PC-3 (cell line): ENCODE measurements around the gene CCDC174. TPM values are rescaled to one million over a fixed set of nuclear protein-coding genes. Genes with fewer than 3 reads are reported as not detected.

ENCODE experiments used
- ATAC-seq: fragments of 200-7000 bp; cut with Tn5 transposase; 2 replicates; pipeline ENCODE4 v1.9.1; 2020; ENCODE audit warnings: mild to moderate bottlenecking, moderate library complexity
- BruUV-seq: library from RNA; stranded (reverse); fragments of 400-500 nt; replicated peaks from 2 replicates; lab custom pipeline; 2021; lab: Mats Ljungman, UMichigan
- CTCF ChIA-PET: fragments of 300-600 bp; sonication (Branson Sonifier 250); formaldehyde crosslinking; loops from one replicate; lab custom pipeline; 2022; ENCODE audit warnings: antibody characterized with exemption; lab: Charles Lee
- POLR2A ChIA-PET: fragments of 300-600 bp; sonication (Branson Sonifier 250); formaldehyde crosslinking; loops from one replicate; lab custom pipeline; 2022; ENCODE audit warnings: antibody characterized with exemption; ENCODE audit not compliant: unreplicated experiment; lab: Charles Lee
- DNase-seq: peaks from one replicate; pipeline ENCODE4 v3.0.0-alpha.2; 2015
- H2AFZ ChIP-seq: fragments of 300-600 bp; sonication (generic); 2 replicates; pipeline ENCODE4 v1.6.0; 2016; ENCODE audit warnings: antibody characterized with exemption, low read length
- H3F3A ChIP-seq: fragments of 300-600 bp; sonication (generic); one replicate; pipeline ENCODE4 v1.6.0; 2017; ENCODE audit warnings: antibody characterized with exemption, low read length, control low read depth, mild to moderate bottlenecking; ENCODE audit not compliant: unreplicated experiment
- H3K27ac ChIP-seq: fragments of 300-600 bp; sonication (generic); 2 replicates; pipeline ENCODE4 v1.5.1; 2016; ENCODE audit warnings: mild to moderate bottlenecking, low read length
- H3K27me3 ChIP-seq: fragments of 300-600 bp; sonication (generic); 2 replicates; pipeline ENCODE4 v1.6.1; 2016; ENCODE audit warnings: low read length, mixed read lengths
- H3K36me3 ChIP-seq: fragments of 300-600 bp; sonication (generic); 2 replicates; pipeline ENCODE4 v1.6.1; 2016; ENCODE audit warnings: low read depth, mixed run types, low read length, mixed read lengths
- H3K4me1 ChIP-seq: fragments of 300-600 bp; sonication (generic); 2 replicates; pipeline ENCODE4 v1.5.1; 2016; ENCODE audit warnings: low read length; ENCODE audit not compliant: insufficient read depth
- H3K4me2 ChIP-seq: fragments of 300-600 bp; sonication (generic); 2 replicates; pipeline ENCODE4 v1.6.0; 2016; ENCODE audit warnings: low read length
- H3K4me3 ChIP-seq: fragments of 300-600 bp; sonication (generic); 2 replicates; pipeline ENCODE4 v1.5.1; 2016; ENCODE audit warnings: mild to moderate bottlenecking, low read length, mixed read lengths
- H3K79me2 ChIP-seq: fragments of 300-600 bp; sonication (generic); 2 replicates; pipeline ENCODE4 v1.6.1; 2017; ENCODE audit warnings: low read length, mixed read lengths
- H3K9ac ChIP-seq: fragments of 300-600 bp; sonication (generic); 2 replicates; pipeline ENCODE4 v1.6.0; 2016; ENCODE audit warnings: mild to moderate bottlenecking, low read length
- H3K9me2 ChIP-seq: fragments of 300-600 bp; sonication (generic); replicated peaks from 2 replicates; pipeline ENCODE4 v1.6.1; 2016; ENCODE audit warnings: mixed run types, low read length, mixed read lengths
- H3K9me3 ChIP-seq: fragments of 300-600 bp; sonication (generic); 2 replicates; pipeline ENCODE4 v1.6.1; 2016; ENCODE audit warnings: low read length, mixed read lengths
- H4K20me1 ChIP-seq: fragments of 300-600 bp; sonication (generic); 2 replicates; pipeline ENCODE4 v1.6.1; 2016; ENCODE audit warnings: low read length, mixed read lengths
- CTCF ChIP-seq: fragments of 300-600 bp; sonication (generic); conservative IDR thresholded peaks from 2 replicates; pipeline ENCODE4 v1.5.1; 2017; ENCODE audit warnings: antibody characterized with exemption, low read depth, mild to moderate bottlenecking, low read length
- EZH2 ChIP-seq: fragments of 300-600 bp; sonication (generic); IDR thresholded peaks from one replicate; pipeline ENCODE4 v1.6.1; 2017; ENCODE audit warnings: antibody characterized with exemption, mild to moderate bottlenecking, low read length; ENCODE audit not compliant: unreplicated experiment
- EZH2phosphoT487 ChIP-seq: fragments of 300-600 bp; sonication (generic); IDR thresholded peaks from 2 replicates; pipeline ENCODE4 v1.6.1; 2018; ENCODE audit warnings: mild to moderate bottlenecking, antibody characterized with exemption, low read length, borderline replicate concordance
- intact Hi-C: fragments of 100-400 bp; cut with micrococcal nuclease; formaldehyde crosslinking; loops from 2 replicates; pipeline ENCODE4 v1.9.0; 2023
- total RNA-seq: library from RNA; depleted of rRNA; stranded (reverse); fragments of >200 nt; gene quantifications from 2 replicates; pipeline ENCODE4 v1.2.3, GENCODE V29; 2014

The CCDC174 gene
- total RNA-seq, 1 experiment from 2014 or later = 8.2 TPM

GRCh38 chr3:14701676-14702075 is 50.1 kb downstream of the CCDC174 start:
- H3F3A ChIP-seq = no peaks in the 10 kb centered on the region
- no peaks in the 10 kb centered on the region for H4K20me1 ChIP-seq
- CTCF ChIA-PET = no interaction called here
- ATAC-seq (peak; percentile 61), DNase-seq (peak; percentile 53)
- intact Hi-C loops = no loop called here
- H3K27ac ChIP-seq = no peak overlapping the region
- no peaks in the 10 kb centered on the region for H3K79me2 ChIP-seq
- no peak overlapping the region for H3K9ac ChIP-seq
- H3K4me2 ChIP-seq = no peak overlapping the region
- no peaks in the 10 kb centered on the region for H3K4me1 ChIP-seq
- H3K9me3 ChIP-seq = no peaks in the 10 kb centered on the region
- H3K9me2 ChIP-seq = no peaks in the 10 kb centered on the region
- BruUV-seq = no TSS peak
- H2AFZ ChIP-seq = no peak overlapping the region
- no peak overlapping the region for H3K4me3 ChIP-seq
- TF ChIP-seq CTCF (no peak), EZH2 (no peak), EZH2phosphoT487 (no peak)
- no peaks in the 10 kb centered on the region for H3K27me3 ChIP-seq
- POLR2A ChIA-PET = no interaction called here
- no peaks in the 10 kb centered on the region for H3K36me3 ChIP-seq

- POLR2A ChIA-PET = no interaction called here
- Histone ChIP-seq H3K27ac (no peak overlapping the region), H2AFZ (no peak overlapping the region), H3K36me3 (no peaks in the 10 kb centered on the region), H4K20me1 (no peaks in the 10 kb centered on the region), H3K27me3 (no peaks in the 10 kb centered on the region), H3K9me2 (no peaks in the 10 kb centered on the region), H3K4me2 (no peak overlapping the region), H3F3A (no peaks in the 10 kb centered on the region), H3K79me2 (no peaks in the 10 kb centered on the region), H3K4me3 (no peak overlapping the region), H3K4me1 (no peaks in the 10 kb centered on the region), H3K9me3 (no peaks in the 10 kb centered on the region), H3K9ac (no peak overlapping the region)
- ATAC-seq (no peak), DNase-seq (no peak)
- no TSS peak for BruUV-seq
- CTCF ChIA-PET = no interaction called here
- TF ChIP-seq EZH2phosphoT487 (no peak), CTCF (no peak), EZH2 (no peak)
- intact Hi-C loops = no loop called here
Measured at GRCh38 chr3:14703128-14703750, 51.7 kb downstream of the CCDC174 start.

DNA sequence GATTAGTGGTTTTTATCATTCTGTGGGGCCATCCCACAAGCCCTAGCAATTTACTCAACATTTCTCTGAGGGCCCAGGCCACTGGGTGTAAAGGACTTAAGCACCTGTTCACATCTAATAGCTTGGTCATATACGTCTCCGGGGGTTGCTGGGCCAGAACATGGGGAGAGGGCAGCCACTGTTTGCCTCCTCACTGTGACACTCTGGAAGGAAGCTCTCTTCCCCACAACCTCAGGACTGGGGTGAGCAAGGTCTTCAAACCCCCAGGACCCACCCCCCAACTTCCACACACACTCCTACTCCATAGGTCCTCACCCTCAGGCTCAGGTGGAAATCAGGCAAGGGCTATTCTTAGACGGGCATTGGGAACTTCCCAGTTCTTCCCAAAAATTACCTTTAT is 52.2 kb downstream of the CCDC174 start:
- CTCF ChIA-PET = no interaction called here

More for the DNA sequence above, 52.2 kb downstream of the CCDC174 start:
- H3K9me3 ChIP-seq = no peaks in the 10 kb centered on the region
- no peaks in the 10 kb centered on the region for H3F3A ChIP-seq
- no peak overlapping the region for H3K4me3 ChIP-seq
- H3K36me3 ChIP-seq = no peaks in the 10 kb centered on the region
- H3K79me2 ChIP-seq = no peaks in the 10 kb centered on the region
- ATAC-seq (no peak), DNase-seq (no peak)
- TF ChIP-seq CTCF (no peak), EZH2phosphoT487 (no peak), EZH2 (no peak)
- H3K27ac ChIP-seq = no peak overlapping the region
- H2AFZ ChIP-seq = no peak overlapping the region
- no peaks in the 10 kb centered on the region for H3K27me3 ChIP-seq
- no peak overlapping the region for H3K9ac ChIP-seq
- intact Hi-C loops = no loop called here
- H3K4me2 ChIP-seq = no peak overlapping the region
- no TSS peak for BruUV-seq
- no peaks in the 10 kb centered on the region for H3K4me1 ChIP-seq
- no peaks in the 10 kb centered on the region for H3K9me2 ChIP-seq
- POLR2A ChIA-PET = no interaction called here
- no peaks in the 10 kb centered on the region for H4K20me1 ChIP-seq
